Activated naive CD4-positive, alpha-beta T cell treated with anti-CD3 and anti-CD28 coated beads, Interleukin-2, amount 10 ng/mL, durations not matched to agents 7 days and 5 days (primary cell): ENCODE results near the gene NACAD.
"Not testable (repeated sequence)": the region's sequence is repeated elsewhere in the genome, so short reads cannot be mapped to it uniquely, and the experiment has no call there.

Experiments used
- CTCF ChIA-PET: fragments of 350-600 bp; sonication (Branson Sonifier 250); formaldehyde crosslinking; loops from one replicate; lab custom pipeline; 2021; ENCODE audit warnings: antibody characterized with exemption; lab: Charles Lee
- DNase-seq: peaks from one replicate; pipeline ENCODE4 v3.0.0-alpha.2; 2020
- H3K27ac Mint-ChIP-seq: one replicate; pipeline ENCODE4 v1.8.0; 2021; ENCODE audit warnings: mild to moderate bottlenecking, moderate library complexity, mixed read lengths
- H3K27me3 Mint-ChIP-seq: one replicate; pipeline ENCODE4 v1.8.0; 2021; ENCODE audit warnings: mild to moderate bottlenecking, mixed read lengths
- H3K36me3 Mint-ChIP-seq: one replicate; pipeline ENCODE4 v1.8.0; 2021; ENCODE audit warnings: mixed read lengths
- H3K4me1 Mint-ChIP-seq: one replicate; pipeline ENCODE4 v1.8.0; 2021; ENCODE audit warnings: mixed read lengths
- H3K4me3 Mint-ChIP-seq: one replicate; pipeline ENCODE4 v1.8.0; 2021; ENCODE audit warnings: mild to moderate bottlenecking, moderate library complexity, mixed read lengths
- H3K9me3 Mint-ChIP-seq: one replicate; pipeline ENCODE4 v1.8.0; 2021; ENCODE audit warnings: mixed read lengths

NACAD gene

GRCh38 chr7:45035371-45035770, 53.4 kb downstream of the NACAD start:
- peaks cover 65% of the 10 kb centered on the region for H3K36me3 Mint-ChIP-seq
- no peaks in the 10 kb centered on the region for H3K27me3 Mint-ChIP-seq
- peak overlapping the region; percentile 88 for H3K27ac Mint-ChIP-seq
- no peaks in the 10 kb centered on the region for H3K9me3 Mint-ChIP-seq
- H3K4me3 Mint-ChIP-seq: peak overlapping the region; percentile 46
- peaks cover 80% of the 10 kb centered on the region for H3K4me1 Mint-ChIP-seq
- no peak for DNase-seq
- CTCF ChIA-PET: interaction anchor here (0.7 to 7.2 kb wide), 5 partner anchors 10 to 61 kb away, joined by 3 to 51 read pairs (median 6); no protein-coding TSS in a partner anchor

DNA sequence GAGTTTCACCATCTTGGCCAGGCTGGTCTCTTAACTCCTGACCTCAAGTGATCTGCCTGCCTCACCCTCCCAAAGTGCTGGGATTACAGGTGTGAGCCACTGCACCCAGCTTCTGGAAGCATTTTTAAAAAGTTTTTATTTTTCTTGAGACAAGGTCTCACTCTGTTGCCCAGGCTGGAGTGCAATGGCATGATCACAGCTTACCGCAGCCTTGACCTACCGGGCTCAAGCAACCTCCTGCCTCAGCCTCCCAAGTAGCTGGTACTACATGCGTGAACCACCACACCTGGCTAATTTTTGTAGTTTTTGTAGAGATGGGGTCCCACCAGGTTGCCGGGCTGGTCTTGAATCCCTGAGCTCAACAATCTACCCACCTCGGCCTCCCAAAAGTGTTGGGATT, 54.1 kb downstream of the NACAD start:
- Mint-ChIP-seq H3K4me1 (peaks cover 86% of the 10 kb centered on the region), H3K36me3 (peaks cover 68% of the 10 kb centered on the region), H3K27ac (peak overlapping the region; percentile 45)
- not testable (repeated sequence) for H3K27me3 Mint-ChIP-seq, H3K4me3 Mint-ChIP-seq, H3K9me3 Mint-ChIP-seq, DNase-seq
- CTCF ChIA-PET: interaction anchor here (0.9 to 7.2 kb wide), 3 partner anchors 33 to 60 kb away, joined by 3 to 51 read pairs (median 3); no protein-coding TSS in a partner anchor

GRCh38 chr7:45033931-45034290, 54.9 kb downstream of the NACAD start:
- no peak for DNase-seq
- H3K36me3 Mint-ChIP-seq: peaks cover 70% of the 10 kb centered on the region
- peaks cover 86% of the 10 kb centered on the region for H3K4me1 Mint-ChIP-seq
- peak overlapping the region; percentile 83 for H3K27ac Mint-ChIP-seq
- H3K27me3 Mint-ChIP-seq: no peaks in the 10 kb centered on the region
- CTCF ChIA-PET: interaction anchor here (7.2 kb wide), 1 partner anchor 59 kb away, joined by 51 read pairs; no protein-coding TSS in a partner anchor
- H3K4me3 Mint-ChIP-seq: peak overlapping the region; percentile 43
- H3K9me3 Mint-ChIP-seq: no peaks in the 10 kb centered on the region

GRCh38 chr7:45033261-45033930, 55.4 kb downstream of the NACAD start:
- Mint-ChIP-seq H3K4me3 (peak overlapping the region; percentile 43), H3K9me3 (no peaks in the 10 kb centered on the region), H3K36me3 (peaks cover 70% of the 10 kb centered on the region), H3K4me1 (peaks cover 81% of the 10 kb centered on the region), H3K27ac (peak overlapping the region; percentile 83), H3K27me3 (no peaks in the 10 kb centered on the region)
- peak; percentile 26 for DNase-seq
- CTCF ChIA-PET: interaction anchor here (0.6 to 7.2 kb wide), 2 partner anchors 59 to 78 kb away, joined by 3 to 51 read pairs; no protein-coding TSS in a partner anchor

- DNase-seq: no peak
- H3K36me3 Mint-ChIP-seq: peaks cover 72% of the 10 kb centered on the region
- peak overlapping the region; percentile 83 for H3K27ac Mint-ChIP-seq
- H3K27me3 Mint-ChIP-seq: no peaks in the 10 kb centered on the region
- no peaks in the 10 kb centered on the region for H3K9me3 Mint-ChIP-seq
- peaks cover 71% of the 10 kb centered on the region for H3K4me1 Mint-ChIP-seq
- CTCF ChIA-PET: interaction anchor here (1.1 to 7.2 kb wide), 2 partner anchors 11 to 58 kb away, joined by 3 to 51 read pairs; no protein-coding TSS in a partner anchor
- peak overlapping the region; percentile 60 for H3K4me3 Mint-ChIP-seq
These were observed 56.3 kb downstream of the NACAD start for GRCh38 chr7:45032421-45032820.

DNA sequence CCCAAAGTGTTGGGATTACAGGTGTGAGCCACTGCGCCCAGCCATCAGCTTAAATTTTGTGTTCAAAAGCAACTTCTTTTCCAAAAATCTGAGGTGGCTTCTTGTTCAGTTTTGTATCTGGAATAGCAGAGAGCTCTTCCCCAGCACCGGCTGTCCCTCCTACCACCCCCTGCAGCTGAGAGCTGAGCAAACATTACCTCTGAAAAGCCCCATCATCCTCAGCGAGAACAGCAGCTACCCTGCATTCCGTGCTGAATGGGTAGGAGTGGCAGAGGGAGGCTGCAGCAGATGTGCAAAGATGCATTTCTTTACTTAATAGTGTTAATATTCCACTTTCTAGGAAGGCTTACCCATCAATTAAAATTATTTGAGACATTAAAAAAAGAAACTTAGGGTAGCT, 56.9 kb downstream of the NACAD start:
- Mint-ChIP-seq H3K27me3 (no peaks in the 10 kb centered on the region), H3K4me1 (peaks cover 72% of the 10 kb centered on the region), H3K4me3 (peak overlapping the region; percentile 60), H3K27ac (peak overlapping the region; percentile 68), H3K36me3 (peaks cover 71% of the 10 kb centered on the region), H3K9me3 (no peaks in the 10 kb centered on the region)
- CTCF ChIA-PET: interaction anchor here (0.6 to 7.2 kb wide), 6 partner anchors 10 to 496 kb away, joined by 3 to 51 read pairs (median 3); no protein-coding TSS in a partner anchor
- DNase-seq: no peak
